SK-N-MC (cell line): ENCODE measurements around the gene PCID2.

Source experiments
- DNase-seq: peaks from one replicate; pipeline ENCODE4 v3.0.0-alpha.2; 2011; ENCODE audit warnings: low read depth, low spot score
- H3K27ac ChIP-seq: fragments of 200-600 bp; sonication (generic); 2 replicates; pipeline ENCODE4 v1.5.1; 2016; ENCODE audit warnings: mixed run types
- H3K36me3 ChIP-seq: fragments of 200-600 bp; sonication (generic); 2 replicates; pipeline ENCODE4 v1.6.1; 2017; ENCODE audit warnings: antibody characterized with exemption, low read length, mixed read lengths; ENCODE audit not compliant: insufficient read depth
- H3K4me3 ChIP-seq: fragments of 200-600 bp; sonication (generic); 2 replicates; pipeline ENCODE4 v1.5.1; 2016
- H3K9ac ChIP-seq: fragments of 200-600 bp; sonication (generic); 2 replicates; pipeline ENCODE4 v1.8.0; 2017; ENCODE audit warnings: mixed run types, mixed read lengths; ENCODE audit not compliant: insufficient read length
- H3K9me3 ChIP-seq: fragments of 200-600 bp; sonication (generic); 2 replicates; pipeline ENCODE4 v1.6.1; 2017; ENCODE audit warnings: low read depth, mild to moderate bottlenecking, antibody characterized with exemption, low read length, moderate library complexity, mixed read lengths
- EZH2 ChIP-seq: fragments of 200-600 bp; sonication (generic); IDR thresholded peaks from one replicate; pipeline ENCODE4 v1.6.1; 2017; ENCODE audit warnings: antibody characterized with exemption
- FOXP2 ChIP-seq: optimal IDR thresholded peaks from 2 replicates; pipeline ENCODE3; 2011; ENCODE audit warnings: mild to moderate bottlenecking, moderate library complexity; ENCODE audit not compliant: insufficient read depth; ENCODE audit errors: extremely low read length, control extremely low read depth
- POLR2AphosphoS5 ChIP-seq: IDR thresholded peaks from 2 replicates; pipeline ENCODE4 v1.6.1; 2012; ENCODE audit warnings: mild to moderate bottlenecking, low read depth, low read length, borderline replicate concordance

PCID2 gene

DNA sequence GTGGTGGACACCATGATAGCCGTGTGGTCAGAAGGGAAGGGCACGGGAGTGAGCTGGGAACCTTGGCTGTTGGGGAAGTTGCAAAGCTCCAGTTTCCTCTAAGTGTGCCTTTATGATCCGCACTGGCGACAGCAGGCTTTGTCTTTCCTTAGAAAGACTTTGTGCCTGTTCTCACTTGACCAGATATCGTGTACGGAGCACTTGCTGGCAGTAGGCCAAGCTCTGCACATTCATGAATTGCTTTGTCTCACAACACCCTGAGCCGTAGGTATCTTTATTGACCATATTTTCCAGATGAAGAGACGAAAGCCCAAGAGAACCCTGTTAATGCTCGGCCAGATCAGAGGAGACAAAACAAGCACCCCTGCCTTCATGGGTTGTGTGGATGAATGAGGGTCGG lies 16.0 kb upstream of the PCID2 start:
- Histone ChIP-seq H3K27ac (no peak overlapping the region), H3K4me3 (no peak overlapping the region), H3K36me3 (peaks cover 56% of the 10 kb centered on the region), H3K9ac (no peak overlapping the region), H3K9me3 (no peaks in the 10 kb centered on the region)
- TF ChIP-seq FOXP2 (no peak), POLR2AphosphoS5 (no peak), EZH2 (no peak)
- no peak for DNase-seq

DNA sequence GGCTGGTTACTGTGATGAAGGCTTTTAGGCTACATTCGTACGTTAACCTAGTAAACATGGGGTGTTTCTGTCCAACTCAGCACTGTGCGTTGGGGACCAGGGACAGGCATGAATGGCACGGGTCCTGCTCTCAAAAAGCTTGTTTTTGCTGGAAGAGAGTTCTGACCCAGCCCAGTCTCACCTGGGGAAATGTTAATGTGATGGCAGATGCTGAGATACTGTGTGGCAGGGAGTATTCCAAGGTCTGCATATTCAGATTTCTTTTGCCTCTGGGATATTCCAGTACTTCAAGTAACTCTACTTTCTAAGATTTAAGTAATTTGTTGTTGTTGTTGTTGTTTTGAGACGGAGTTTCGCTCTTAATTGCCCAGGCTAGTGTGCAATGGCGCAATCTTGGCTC lies 14.6 kb upstream of the PCID2 start:
- no peaks in the 10 kb centered on the region for H3K9me3 ChIP-seq
- TF ChIP-seq POLR2AphosphoS5 (no peak), EZH2 (no peak), FOXP2 (no peak)
- peaks cover 47% of the 10 kb centered on the region for H3K36me3 ChIP-seq
- no peak overlapping the region for H3K9ac ChIP-seq
- no peak overlapping the region for H3K4me3 ChIP-seq
- no peak for DNase-seq
- H3K27ac ChIP-seq = no peak overlapping the region

DNA sequence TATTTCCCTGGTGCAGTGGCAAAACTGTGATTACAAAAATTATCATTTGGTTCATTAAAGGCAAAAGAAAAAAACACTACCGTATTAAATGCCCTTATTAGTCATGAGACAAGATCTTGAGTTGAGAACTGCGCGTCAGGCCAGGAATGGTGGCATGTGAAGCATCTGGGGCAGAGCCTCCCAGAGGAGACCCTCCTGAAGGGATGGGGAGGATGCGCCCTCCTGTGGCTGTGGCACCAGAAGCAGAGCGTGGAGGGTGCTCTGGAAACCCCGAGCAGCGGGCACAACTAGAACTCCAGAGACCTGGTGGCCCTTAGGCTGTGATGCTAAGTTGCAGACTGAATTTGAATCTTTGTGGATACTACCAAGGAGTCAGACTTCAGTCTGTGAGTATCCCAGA lies 12.4 kb upstream of the PCID2 start:
- peaks cover 42% of the 10 kb centered on the region for H3K36me3 ChIP-seq
- no peaks in the 10 kb centered on the region for H3K9me3 ChIP-seq
- no peak for DNase-seq
- H3K9ac ChIP-seq = no peak overlapping the region
- H3K27ac ChIP-seq = no peak overlapping the region
- no peak overlapping the region for H3K4me3 ChIP-seq
- TF ChIP-seq FOXP2 (no peak), EZH2 (no peak), POLR2AphosphoS5 (no peak)

DNA sequence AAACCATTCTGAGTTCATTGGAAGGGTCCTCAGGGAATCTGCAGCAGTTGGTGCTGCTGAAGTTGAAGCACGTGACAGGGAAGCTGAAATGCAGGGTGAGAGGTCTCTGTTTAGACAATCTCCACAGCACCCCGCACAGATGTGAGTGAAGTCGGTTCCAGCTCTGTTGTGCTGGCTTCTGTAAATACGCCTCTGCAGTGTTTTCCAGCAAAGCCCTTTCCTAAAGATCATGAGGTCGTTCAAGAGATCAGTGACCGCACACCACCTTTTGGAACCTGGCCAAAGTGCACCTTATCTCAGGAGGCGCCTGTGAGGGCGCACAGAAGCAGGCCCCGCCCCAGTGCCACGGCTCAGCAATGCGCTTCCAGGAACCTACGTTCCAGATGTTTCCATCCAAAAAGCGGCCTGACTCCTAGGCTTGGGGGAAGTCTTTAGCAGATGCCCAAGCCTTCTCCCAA lies 11.7 kb upstream of the PCID2 start:
- Histone ChIP-seq H3K4me3 (no peak overlapping the region), H3K27ac (no peak overlapping the region), H3K9ac (no peak overlapping the region), H3K9me3 (no peaks in the 10 kb centered on the region), H3K36me3 (peaks cover 35% of the 10 kb centered on the region)
- DNase-seq = no peak
- TF ChIP-seq POLR2AphosphoS5 = no peak
- no peak for TF ChIP-seq FOXP2
- TF ChIP-seq EZH2 = no peak

DNA sequence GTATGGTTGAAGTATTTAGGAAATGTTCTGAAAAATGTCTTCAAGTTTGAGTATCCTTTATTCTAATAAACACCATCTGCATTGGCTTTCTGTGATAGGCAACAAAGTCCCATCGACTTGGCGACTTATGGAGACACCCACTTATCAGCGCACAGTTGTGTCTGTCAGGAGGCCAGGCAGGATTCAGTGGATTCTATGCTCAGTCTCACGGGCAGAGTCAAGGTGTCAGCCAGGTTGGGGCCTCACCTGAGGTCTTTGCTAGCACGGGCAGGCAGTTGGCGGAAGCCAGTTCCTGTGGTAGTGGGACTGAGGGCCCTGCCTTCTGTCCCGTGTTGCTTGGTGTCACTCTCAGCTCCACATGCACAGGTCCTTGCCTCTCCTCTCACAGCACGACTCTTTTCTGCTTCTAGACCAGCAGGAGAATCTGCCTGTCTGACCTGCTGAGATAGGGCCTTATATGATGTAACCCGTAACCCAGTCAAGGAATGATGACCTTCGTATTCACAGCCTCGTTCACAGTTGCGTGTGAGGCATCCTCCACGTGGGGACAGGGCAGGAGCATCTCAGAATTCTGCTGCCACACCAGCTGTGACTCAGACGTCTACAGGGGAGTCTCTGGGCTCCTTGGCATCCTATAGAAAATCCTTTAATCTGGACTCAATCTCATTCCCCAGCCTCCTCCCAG lies 10.9 kb upstream of the PCID2 start:
- TF ChIP-seq POLR2AphosphoS5 (no peak), FOXP2 (no peak), EZH2 (no peak)
- Histone ChIP-seq H3K9ac (no peak overlapping the region), H3K36me3 (peaks cover 27% of the 10 kb centered on the region), H3K4me3 (no peak overlapping the region), H3K9me3 (no peaks in the 10 kb centered on the region), H3K27ac (no peak overlapping the region)
- DNase-seq = no peak

DNA sequence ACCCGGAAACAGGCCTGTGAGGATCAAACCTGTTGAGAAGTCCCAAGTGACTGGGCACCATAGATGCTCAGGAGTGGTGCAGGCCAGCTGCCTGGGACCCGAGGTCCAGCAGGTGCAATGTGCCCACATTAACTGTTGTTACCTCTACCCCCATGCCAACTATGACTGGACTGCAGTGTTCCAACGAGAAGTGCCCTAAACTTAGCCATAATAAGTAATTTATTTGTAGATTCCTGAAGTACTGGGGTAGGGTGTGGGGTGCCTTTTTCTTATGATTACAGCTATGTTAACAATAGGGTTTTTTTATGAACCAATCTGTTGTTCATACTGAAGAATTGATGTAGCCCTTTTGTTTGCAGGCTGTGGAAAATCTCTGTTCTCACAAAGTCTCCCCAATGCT lies 10.1 kb upstream of the PCID2 start:
- Histone ChIP-seq H3K9ac (no peak overlapping the region), H3K4me3 (no peak overlapping the region), H3K27ac (no peak overlapping the region), H3K36me3 (peaks cover 24% of the 10 kb centered on the region), H3K9me3 (no peaks in the 10 kb centered on the region)
- TF ChIP-seq EZH2 (no peak), FOXP2 (no peak), POLR2AphosphoS5 (no peak)
- DNase-seq = no peak

DNA sequence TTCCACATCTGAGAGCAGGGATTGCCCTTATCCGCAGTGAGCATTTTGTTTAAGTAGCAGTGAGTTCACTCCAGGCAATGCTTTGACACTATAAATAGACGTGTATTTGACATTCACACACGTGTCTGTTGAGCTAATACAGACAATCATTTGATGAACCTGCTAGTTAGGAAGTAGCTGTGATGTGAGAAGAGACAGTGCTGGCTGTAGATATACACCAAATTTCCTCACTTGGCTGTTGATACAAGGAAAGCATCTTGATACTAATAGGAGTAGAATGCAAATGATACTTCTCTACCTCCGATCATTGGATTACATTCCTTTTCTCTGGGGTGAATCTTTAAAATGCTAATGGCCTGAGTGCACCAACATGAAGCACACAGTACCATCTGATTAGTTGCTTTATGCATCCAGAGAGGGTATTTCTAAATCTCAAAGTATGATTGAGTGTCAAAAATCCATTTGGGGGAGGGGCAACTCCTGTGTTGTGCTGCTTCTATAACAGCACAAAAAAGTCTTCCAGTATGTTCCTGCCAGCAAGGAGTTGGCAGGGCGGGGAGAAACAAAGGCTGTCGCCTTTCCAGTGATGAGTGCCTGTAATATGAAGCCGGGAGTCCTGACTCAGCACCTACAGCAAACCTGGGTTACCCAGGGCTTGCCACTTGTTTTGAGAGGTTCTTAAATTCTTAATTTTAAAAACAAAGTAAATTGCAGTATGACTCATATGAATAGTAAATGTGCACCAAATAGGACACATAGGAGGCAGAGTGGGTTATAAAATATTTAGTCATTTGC lies 8.0 kb upstream of the PCID2 start:
- H3K27ac ChIP-seq = peak overlapping the region; percentile 79
- TF ChIP-seq POLR2AphosphoS5 (no peak), EZH2 (no peak), FOXP2 (no peak)
- H3K36me3 ChIP-seq = peaks cover 22% of the 10 kb centered on the region
- H3K9me3 ChIP-seq = no peaks in the 10 kb centered on the region
- H3K9ac ChIP-seq = no peak overlapping the region
- H3K4me3 ChIP-seq = peak overlapping the region; percentile 56
- no peak for DNase-seq

DNA sequence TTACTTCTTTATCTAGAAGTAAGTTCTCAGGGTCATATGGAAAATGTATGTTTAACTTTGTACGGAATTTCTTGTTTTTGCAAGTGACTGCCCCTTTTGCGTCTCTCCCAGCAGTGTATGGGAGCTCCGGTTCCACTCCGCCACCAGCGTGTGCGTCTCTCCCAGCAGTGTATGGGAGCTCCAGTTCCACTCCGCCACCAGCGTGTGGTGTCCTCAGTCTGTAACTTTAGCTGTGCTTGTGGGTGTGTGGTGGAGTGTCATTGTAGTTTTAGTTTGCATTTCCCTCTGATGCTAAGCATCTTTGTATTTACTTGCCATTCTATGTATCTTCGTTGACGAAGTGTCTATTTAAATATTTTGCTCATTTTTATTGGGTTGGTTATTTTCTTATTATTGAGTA lies 3.3 kb upstream of the PCID2 start:
- no peak overlapping the region for H3K9ac ChIP-seq
- no peak for DNase-seq
- H3K4me3 ChIP-seq = no peak overlapping the region
- peaks cover 23% of the 10 kb centered on the region for H3K36me3 ChIP-seq
- H3K9me3 ChIP-seq = no peaks in the 10 kb centered on the region
- TF ChIP-seq FOXP2 (no peak), POLR2AphosphoS5 (no peak), EZH2 (no peak)
- no peak overlapping the region for H3K27ac ChIP-seq
